Loucy (cell line): ENCODE data around the gene CAVIN3.

ENCODE experiments used
- H2AFZ ChIP-seq: fragments of 200-600 bp; sonication (generic); 2 replicates; pipeline ENCODE4 v1.6.0; 2016; ENCODE audit warnings: antibody characterized with exemption, mild to moderate bottlenecking, low read length, moderate library complexity
- H3F3A ChIP-seq: fragments of 200-600 bp; 2 replicates; pipeline ENCODE4 v1.6.0; 2016; ENCODE audit warnings: antibody characterized with exemption, low read depth, mild to moderate bottlenecking
- H3K27me3 ChIP-seq: fragments of 200-600 bp; sonication (generic); 2 replicates; pipeline ENCODE4 v1.6.1; 2014; ENCODE audit warnings: low read length, mild to moderate bottlenecking; ENCODE audit not compliant: insufficient read depth, poor library complexity, severe bottlenecking
- H3K36me3 ChIP-seq: fragments of 200-600 bp; sonication (generic); 2 replicates; pipeline ENCODE4 v1.6.1; 2016; ENCODE audit warnings: low read length; ENCODE audit not compliant: insufficient read depth
- H3K4me1 ChIP-seq: fragments of 200-600 bp; sonication (generic); 2 replicates; pipeline ENCODE4 v1.5.1; 2014; ENCODE audit warnings: low read length, mild to moderate bottlenecking; ENCODE audit not compliant: insufficient read depth, poor library complexity, severe bottlenecking
- H3K4me2 ChIP-seq: fragments of 200-600 bp; sonication (generic); 2 replicates; pipeline ENCODE4 v1.6.0; 2014; ENCODE audit warnings: antibody characterized with exemption, low read length, low read depth, mild to moderate bottlenecking; ENCODE audit not compliant: poor library complexity, severe bottlenecking
- H3K4me3 ChIP-seq: fragments of 200-600 bp; sonication (generic); 2 replicates; pipeline ENCODE4 v1.5.1; 2014; ENCODE audit warnings: low read length, mild to moderate bottlenecking, mixed read lengths; ENCODE audit not compliant: poor library complexity, severe bottlenecking
- H3K79me2 ChIP-seq: fragments of 200-600 bp; sonication (generic); 2 replicates; pipeline ENCODE4 v1.6.1; 2014; ENCODE audit warnings: low read length; ENCODE audit not compliant: insufficient read depth
- H3K9ac ChIP-seq: fragments of 200-600 bp; sonication (generic); 2 replicates; pipeline ENCODE4 v1.6.0; 2014; ENCODE audit warnings: mild to moderate bottlenecking, low read depth, low read length, moderate library complexity; ENCODE audit not compliant: poor library complexity, severe bottlenecking
- H3K9me2 ChIP-seq: fragments of 200-600 bp; sonication (generic); replicated peaks from 2 replicates; pipeline ENCODE4 v1.6.1; 2016; ENCODE audit warnings: low read depth, low read length, mixed read lengths
- H3K9me3 ChIP-seq: fragments of 200-600 bp; sonication (generic); 2 replicates; pipeline ENCODE4 v1.6.1; 2014; ENCODE audit warnings: mild to moderate bottlenecking, antibody characterized with exemption, low read length, low read depth; ENCODE audit not compliant: insufficient read depth
- H4K20me1 ChIP-seq: fragments of 200-600 bp; sonication (generic); 2 replicates; pipeline ENCODE4 v1.6.0; 2014; ENCODE audit warnings: antibody characterized with exemption, low read length, mild to moderate bottlenecking; ENCODE audit not compliant: insufficient read depth, poor library complexity, severe bottlenecking
- CTCF ChIP-seq: fragments of 200-600 bp; sonication (generic); conservative IDR thresholded peaks from 2 replicates; pipeline ENCODE4 v1.5.1; 2014; ENCODE audit warnings: mild to moderate bottlenecking, antibody characterized with exemption, low read length
- EZH2phosphoT487 ChIP-seq: fragments of 200-600 bp; IDR thresholded peaks from 2 replicates; pipeline ENCODE4 v1.6.1; 2018; ENCODE audit warnings: antibody characterized with exemption, mild to moderate bottlenecking, moderate library complexity, borderline replicate concordance

Gene CAVIN3

DNA sequence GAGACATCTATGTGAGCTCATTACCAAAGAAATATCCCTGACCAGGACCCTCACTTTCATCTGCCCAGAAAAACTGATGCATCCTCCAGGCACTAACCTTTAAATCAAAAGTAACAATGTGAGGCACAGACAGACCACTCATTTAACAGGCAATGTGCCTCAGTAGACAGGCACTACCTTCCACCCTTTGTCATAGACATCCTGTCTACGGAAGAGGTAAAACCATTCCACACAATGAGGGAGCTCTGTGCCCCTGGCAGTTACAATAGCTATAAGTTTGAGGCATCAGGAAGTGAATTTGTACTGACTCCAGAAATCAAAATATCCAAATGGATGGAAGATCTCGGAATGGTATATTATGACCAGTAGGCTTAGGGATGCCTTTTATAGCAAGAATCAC is 6.7 kb upstream of the CAVIN3 start:
- no peaks in the 10 kb centered on the region for H3K4me1 ChIP-seq
- no peak overlapping the region for H2AFZ ChIP-seq
- no peak overlapping the region for H3K9ac ChIP-seq
- no peak overlapping the region for H3K4me3 ChIP-seq
- no peaks in the 10 kb centered on the region for H3K79me2 ChIP-seq
- H3K9me2 ChIP-seq: no peaks in the 10 kb centered on the region
- no peaks in the 10 kb centered on the region for H3F3A ChIP-seq
- no peaks in the 10 kb centered on the region for H3K36me3 ChIP-seq
- no peaks in the 10 kb centered on the region for H3K27me3 ChIP-seq
- H3K4me2 ChIP-seq: no peak overlapping the region
- no peak for TF ChIP-seq EZH2phosphoT487
- no peak for TF ChIP-seq CTCF
- H3K9me3 ChIP-seq: no peaks in the 10 kb centered on the region
- H4K20me1 ChIP-seq: no peaks in the 10 kb centered on the region

- Histone ChIP-seq H3K36me3 (no peaks in the 10 kb centered on the region), H3K27me3 (no peaks in the 10 kb centered on the region), H3K4me3 (no peak overlapping the region), H2AFZ (no peak overlapping the region), H3K9ac (no peak overlapping the region), H3K9me3 (no peaks in the 10 kb centered on the region), H3K4me1 (no peaks in the 10 kb centered on the region), H3F3A (no peaks in the 10 kb centered on the region), H3K9me2 (no peaks in the 10 kb centered on the region), H3K79me2 (no peaks in the 10 kb centered on the region), H4K20me1 (no peaks in the 10 kb centered on the region), H3K4me2 (no peak overlapping the region)
- no peak for TF ChIP-seq CTCF
Measured at GRCh38 chr11:6326303-6326702, 6.0 kb upstream of the CAVIN3 start.

DNA sequence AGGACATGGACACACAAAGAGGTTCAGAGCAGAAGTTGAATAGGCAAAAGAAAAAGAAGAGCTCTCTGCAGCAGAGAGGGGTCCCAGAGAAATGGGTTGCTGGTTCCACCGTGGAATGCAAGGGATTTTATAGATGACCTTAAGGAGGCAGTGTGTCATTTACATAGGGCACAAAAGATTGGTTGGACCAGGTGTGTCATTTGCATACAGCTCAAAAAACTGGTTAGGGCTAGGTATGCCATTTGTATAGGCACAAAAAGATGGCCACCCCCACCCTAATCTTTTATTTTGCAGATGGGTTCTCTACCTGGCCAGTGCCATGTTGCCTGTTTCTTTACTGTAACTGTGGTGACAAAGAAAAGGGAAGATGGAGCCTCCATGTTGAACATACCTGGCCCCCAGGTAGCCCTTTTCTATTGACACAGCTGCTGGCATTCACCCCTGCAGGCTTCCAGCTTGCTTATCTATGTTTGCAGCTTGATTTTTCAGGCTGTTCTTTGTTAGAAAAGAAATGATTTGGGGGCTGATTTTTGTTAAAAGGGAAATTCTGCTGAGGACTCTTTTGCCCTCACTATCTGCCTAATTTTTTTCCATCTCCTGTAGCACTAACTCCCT is 3.1 kb upstream of the CAVIN3 start:
- H3K27me3 ChIP-seq: no peaks in the 10 kb centered on the region
- no peak overlapping the region for H3K9ac ChIP-seq
- H2AFZ ChIP-seq: no peak overlapping the region
- no peaks in the 10 kb centered on the region for H3F3A ChIP-seq
- no peaks in the 10 kb centered on the region for H3K79me2 ChIP-seq
- H3K9me2 ChIP-seq: no peaks in the 10 kb centered on the region
- H3K9me3 ChIP-seq: no peaks in the 10 kb centered on the region
- no peak overlapping the region for H3K4me3 ChIP-seq
- H3K4me2 ChIP-seq: no peak overlapping the region
- H3K4me1 ChIP-seq: no peaks in the 10 kb centered on the region
- TF ChIP-seq EZH2phosphoT487 (no peak), CTCF (no peak)
- no peaks in the 10 kb centered on the region for H3K36me3 ChIP-seq
- H4K20me1 ChIP-seq: no peaks in the 10 kb centered on the region
